ENCODE measurements around the gene POLR1C.
"Not testable (repeated sequence)": the region's sequence is repeated elsewhere in the genome, so short reads cannot be mapped to it uniquely, and the experiment has no call there.

POLR1C gene

DNA sequence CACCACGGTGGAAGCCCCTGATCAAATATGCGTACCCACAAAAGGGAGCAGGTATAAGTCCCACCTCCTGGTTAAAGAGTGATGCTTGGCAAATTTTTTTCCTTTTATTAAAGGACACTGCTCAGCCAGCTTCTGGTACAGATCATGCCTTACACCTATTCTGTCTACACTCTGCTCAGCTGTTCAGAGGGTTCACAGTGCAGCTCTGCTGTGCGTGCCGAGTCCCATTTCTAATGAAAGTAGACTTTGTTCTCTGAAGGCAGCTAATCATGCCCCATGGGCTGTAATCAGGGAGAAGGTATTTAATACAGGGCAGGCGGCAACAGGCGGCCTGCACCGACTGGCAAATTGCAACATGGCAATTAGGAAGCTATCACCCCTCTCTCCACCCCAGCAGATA lies 23.1 kb upstream of the POLR1C start:
- no peak for DNase-seq

DNA sequence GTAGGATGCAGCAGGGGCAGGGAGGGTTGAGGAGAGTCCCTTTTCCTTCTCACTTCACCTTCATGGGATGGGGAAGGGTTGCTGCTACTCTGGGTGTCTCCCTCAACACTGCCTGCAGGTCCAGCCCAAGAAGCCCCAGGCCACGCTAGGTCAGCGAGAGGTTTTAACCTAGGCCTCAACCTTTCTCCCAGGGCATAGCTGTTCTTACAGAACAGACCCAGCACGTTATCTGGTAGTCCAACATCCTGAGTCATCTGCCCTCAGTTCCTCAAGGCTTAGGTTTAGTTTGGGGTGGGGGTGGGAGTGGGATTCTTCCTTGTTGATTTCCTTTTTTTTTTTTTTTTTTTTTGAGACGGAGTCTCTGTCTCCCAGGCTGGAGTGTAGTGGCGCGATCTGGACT lies 22.6 kb upstream of the POLR1C start:
- no peak for DNase-seq

DNA sequence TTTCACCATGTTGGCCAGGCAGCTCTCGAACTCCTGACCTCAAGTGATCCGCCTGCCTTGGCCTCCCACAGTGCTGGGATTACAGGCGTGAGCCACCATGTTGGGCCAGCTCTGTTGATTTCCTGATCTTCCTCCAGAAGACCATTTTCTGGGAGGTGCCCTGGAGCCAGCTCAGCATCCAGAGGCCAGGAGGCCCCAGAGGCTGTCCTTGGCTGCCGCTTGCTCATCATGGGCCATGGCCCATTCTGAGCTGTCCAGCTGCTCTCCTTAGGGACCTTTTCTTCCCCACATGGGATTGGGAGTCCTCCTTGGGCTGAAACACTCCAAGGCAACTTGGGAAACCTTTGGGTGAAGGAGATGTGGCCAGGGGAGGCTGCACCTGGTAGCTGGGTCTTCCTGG lies 22.1 kb upstream of the POLR1C start:
- DNase-seq: no peak

DNA sequence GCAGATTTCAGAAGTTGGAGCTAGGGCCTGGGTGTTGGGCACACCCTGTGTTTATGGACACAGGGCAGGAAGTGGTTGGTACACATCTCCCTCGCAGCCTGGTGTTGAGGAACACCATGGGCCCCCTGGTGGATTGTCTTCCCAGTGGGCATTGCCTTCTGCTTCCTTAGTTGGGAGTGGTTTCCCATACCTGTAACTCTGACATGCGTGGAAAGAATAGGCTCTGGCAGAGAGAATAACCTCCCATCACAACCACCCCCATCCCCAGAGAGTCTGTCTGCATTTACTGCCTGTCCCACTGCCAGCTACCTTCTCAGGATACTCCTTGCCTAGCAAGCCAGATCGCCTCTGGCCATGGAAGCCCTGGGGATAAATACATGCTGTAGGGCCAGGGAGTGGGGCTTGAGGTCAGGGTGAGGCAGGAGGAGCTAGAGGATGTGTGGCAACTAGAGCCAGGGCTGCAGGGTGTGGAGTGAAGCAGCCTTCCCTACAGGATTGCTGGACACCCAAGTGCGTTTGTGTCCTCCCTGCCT lies 21.4 kb upstream of the POLR1C start:
- DNase-seq: no peak

DNA sequence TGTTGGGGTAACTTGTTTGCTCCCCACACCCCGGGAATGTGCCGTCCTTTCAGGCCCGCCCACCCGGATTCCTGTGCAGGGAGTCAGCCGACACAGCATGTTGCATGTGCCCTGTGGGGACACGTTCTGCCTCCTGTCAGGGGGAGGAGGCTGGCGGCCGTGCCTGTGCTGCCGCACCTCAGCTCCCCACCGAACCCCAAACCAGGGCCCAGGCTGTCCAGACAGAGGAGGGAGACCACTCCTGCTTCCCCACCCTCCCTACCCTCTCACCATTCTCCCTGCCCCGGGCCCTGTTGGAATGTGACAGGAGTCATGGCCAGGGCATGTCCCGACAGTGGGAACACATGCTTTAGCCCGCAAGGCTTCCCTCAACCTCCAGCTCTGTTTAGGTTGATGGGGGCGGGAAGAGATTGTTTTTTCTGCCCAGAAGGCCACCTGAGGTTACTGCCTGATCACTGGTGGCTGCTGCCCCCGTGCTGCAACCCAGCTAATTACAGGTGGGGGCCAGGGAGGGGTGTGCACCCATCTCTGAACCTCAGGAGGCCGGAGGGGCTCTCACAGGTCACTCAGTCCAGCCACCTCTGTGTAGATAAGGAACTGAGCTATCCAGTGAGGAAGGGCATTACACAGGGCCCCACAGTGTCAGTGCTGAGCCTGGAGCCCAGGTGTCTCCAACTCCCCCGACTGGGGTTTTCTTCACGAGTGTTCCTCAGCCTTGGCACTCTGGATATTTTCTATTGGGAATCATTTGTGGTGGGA lies 20.3 kb upstream of the POLR1C start:
- DNase-seq: no peak

DNA sequence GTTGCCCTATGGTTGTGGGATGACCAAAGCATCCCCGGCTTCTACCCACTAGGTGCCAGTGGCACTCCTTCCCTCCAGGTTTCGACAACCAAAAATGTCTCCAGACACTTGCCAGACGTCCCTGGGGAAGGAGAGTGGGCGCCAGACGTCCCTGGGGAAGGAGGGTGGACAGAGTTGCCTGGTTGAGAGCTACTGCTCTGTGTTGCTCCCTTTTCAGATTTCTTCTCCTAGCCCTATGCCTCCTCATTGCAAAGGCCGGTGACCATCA lies 19.8 kb upstream of the POLR1C start:
- no peak for DNase-seq

DNA sequence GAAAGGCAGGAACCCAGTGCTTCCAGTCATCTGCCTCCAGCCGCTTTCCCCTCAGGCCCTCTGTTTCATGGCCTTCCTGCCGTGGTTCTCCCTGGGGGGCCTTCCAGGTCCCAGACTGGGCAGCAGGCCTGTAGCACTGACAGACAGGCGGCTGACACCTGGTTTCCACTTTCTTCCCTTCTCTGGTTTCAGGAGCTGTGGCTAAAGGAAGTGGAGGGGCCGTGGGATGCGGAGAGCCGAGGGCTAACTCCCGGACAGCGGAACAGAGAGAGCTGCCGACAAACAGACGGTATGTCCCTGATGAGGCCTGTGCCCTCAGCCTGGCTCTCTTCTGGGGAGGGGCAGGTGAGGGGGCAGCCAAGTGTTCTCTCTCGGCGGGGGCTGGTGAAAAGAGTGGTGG lies 19.2 kb upstream of the POLR1C start:
- no peak for DNase-seq

DNA sequence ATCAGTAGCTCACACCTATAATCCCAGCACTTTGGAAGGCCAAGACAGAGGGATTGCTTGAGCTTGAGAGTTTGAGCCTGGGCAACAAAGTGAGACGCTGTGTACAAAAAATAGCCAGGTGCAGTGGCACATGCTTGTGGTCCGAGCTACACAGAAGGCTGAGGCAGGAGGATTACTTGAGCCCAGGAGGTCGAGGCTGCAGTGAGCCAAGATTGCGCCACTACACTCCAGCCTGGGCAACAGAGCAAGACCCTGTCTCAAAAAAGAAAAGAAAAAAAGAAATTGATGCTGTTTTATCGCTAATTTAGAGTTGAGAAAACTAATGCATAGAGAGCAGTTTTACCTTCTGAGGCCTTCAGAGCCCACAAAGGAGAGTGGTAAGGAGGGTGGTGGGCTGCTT lies 18.6 kb upstream of the POLR1C start:
- not testable (repeated sequence) for DNase-seq

DNA sequence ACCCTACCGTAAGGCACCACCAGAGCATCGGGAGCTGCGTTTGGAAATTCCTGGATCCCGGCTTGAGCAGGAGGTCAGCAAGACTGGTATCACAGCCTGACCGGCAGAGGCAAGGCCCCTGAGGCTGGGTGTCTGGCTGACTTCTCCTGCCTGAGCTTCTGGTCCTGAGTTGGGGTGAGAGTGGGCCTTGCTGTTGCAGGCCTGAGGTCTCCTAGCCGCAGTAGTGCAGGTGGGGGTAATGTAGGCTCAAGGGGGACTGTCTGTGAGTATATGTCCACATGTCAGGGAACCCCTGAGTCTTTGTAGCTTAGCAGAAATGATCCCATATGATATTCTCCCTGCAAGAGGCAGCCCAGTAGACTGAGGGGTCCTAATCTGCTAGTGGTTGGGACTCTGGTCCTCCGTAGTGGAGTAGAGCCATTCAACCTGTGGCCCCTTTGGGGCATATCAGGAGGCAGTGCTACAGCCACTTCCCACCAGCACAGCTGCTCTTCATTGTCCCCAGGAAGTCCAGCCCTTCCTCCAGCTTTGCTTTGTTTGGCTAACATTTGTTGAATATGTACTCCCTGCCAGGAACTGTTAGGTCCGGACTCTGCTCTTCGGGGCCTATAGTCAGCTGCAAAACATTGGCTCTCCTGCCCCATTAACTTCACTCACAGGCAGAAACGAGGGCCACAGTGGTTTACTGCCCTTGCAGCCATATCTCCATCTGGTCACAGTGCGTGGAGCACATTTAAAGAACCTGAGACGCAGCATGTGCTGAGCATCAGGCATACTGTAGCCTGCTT lies 17.7 kb upstream of the POLR1C start:
- DNase-seq: no peak

DNA sequence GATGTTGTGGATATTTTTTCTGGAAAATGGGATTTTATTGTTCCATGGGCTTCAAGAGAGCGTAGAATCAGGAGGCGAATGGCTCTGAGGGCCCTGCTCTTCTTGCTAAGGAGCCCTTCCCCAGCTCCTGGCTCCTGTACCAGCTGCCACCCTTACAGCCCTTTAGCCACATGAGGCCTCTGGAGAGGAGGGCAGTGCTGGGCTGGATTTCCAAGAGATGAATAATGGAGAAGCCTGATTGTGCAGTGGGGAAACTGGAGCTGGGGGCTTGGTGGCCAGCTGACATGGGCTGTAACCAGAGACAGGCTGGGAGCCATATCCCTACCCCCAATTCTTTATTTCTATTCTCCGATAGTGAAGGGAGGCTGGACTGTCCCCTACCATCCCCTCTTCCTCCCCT lies 16.0 kb upstream of the POLR1C start:
- no peak for DNase-seq

DNA sequence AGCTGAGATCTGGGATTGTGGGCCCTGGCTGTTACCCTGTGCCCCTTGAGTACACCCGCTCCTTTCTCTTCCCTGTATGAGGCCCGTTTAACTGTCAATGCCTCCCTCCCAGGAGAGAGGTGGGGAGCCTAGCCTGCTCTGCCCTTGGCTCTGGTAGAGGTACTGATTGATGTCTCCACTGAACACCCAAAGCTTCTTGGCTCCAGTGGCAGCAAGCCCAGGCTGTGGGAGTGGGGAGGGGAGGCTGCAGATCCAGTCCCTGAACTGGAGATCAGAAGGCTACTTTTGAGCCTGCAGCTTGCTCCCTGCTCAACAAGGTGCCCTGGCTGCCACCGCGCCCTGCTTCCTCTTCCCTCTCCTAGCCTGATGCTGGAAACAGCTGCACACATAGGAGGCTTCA lies 14.2 kb upstream of the POLR1C start:
- DNase-seq: no peak

DNA sequence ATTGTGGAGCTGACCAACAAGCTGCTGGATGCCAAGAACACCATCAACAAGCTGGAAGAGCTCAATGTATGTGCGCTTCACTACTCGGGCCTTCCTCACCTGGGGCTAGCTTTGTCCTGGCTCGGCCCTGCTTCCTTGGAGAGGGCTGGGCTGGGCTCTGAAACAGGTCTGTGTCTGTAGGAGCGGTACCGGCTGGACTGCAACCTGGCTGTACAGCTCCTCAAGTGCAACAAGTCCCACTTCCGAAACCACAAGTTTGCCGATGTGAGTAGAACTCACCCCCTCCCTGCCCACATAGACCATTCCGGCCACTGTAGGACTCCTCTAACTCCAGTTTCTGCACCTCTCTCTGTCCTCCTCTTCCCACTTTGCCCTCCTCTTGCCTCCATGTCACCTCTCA lies 13.4 kb upstream of the POLR1C start:
- no peak for DNase-seq

DNA sequence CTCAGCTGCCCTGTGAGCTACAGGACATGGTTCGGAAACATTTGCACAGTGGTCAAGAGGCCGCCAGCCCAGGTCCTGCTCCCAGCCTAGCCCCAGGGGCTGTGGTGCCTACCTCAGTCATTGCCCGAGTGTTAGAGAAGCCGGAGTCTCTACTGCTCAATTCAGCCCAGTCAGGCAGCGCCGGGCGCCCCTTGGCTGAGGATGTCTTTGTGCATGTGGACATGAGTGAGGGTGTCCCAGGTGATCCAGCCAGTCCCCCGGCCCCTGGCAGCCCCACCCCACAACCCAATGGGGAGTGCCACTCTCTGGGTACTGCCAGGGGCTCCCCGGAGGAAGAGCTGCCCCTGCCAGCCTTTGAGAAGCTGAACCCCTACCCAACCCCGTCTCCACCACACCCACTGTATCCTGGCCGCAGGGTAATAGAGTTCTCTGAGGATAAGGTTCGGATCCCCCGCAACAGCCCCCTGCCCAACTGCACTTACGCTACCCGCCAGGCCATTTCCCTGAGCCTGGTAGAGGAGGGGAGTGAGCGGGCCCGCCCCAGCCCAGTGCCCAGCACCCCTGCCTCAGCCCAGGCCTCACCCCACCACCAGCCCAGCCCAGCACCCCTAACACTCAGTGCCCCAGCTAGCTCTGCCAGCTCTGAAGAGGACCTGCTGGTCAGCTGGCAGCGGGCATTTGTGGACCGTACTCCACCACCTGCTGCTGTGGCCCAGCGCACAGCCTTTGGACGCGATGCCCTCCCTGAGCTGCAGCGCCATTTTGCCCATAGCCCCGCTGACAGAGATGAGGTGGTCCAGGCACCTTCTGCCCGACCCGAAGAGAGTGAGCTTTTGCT lies 11.9 kb upstream of the POLR1C start:
- DNase-seq: no peak

DNA sequence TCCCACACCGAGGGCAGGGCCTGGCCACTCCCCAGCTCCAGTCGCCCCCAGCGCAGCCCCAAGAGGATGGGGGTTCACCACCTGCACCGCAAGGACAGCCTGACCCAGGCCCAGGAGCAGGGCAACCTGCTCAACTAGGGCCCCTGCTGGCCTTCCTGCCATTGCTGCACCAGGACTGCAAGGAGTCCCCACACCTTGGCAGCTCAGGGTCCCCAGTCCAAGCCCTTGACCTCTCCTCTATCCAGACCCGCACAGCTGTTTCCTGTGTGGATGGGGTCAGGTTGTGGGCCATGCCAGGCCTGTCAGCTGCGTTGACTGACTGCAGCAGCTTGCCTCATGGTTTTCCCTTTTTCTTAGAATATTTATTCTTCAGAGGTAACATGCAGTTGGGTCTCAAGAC lies 11.2 kb upstream of the POLR1C start:
- DNase-seq: no peak

DNA sequence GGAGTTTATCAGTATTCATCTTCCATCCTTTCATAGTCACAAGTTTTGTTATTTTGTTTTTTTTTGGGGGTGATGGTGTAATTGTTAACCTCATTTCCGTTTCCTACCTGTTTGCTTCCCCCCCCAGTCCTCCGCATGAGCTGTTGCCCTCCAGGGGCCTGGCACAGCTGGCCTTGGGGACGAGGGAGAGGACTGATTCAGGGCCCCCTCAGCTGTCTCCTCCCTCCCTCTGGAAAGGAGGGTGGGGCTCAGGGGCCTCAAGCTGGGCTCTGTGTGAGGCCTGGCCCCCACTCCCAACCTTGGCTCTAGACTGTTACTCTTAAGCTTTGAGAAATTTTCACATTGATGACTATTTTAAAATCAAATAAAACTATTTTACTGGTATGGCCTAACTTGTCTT lies 10.7 kb upstream of the POLR1C start:
- DNase-seq: no peak

DNA sequence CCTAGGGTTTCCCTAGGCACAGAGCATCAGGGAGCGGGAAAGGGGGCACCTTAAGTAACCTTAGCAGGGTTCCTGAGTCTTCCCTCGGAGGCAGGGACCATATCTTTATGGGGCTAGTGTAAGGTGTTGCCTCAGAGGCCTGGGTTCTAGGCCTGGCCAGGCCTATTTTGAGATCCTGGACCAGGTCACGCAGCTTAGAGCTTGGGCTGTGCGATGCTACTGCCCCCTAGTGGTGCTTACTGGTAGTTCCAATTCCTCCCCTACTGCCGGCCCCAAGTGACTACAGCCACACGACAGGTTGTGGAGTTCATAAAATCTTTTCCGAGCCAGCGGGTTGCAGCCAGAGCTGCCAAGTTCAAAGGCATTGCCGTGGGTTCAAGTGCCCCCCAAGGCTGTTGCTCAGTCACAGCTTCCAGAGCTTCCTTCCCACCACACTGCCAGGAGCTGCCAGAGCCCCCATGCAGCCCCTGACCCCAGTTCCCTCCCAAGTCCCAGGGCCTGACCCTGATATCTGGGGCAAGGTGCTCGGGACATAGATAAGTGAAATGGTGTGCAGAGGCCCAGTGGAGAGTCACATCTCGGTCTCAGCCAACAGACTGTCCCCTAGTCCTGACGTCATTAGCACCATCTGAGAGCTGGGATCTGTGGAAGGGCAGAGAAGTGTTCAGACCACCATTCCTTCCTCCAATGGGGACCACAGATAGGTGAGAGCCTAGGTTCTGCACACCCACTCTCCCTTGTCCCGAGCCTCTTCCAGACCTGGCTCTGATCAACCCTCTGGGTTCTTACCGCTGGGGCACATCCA lies 10.0 kb upstream of the POLR1C start:
- peak; percentile 69 for DNase-seq

DNA sequence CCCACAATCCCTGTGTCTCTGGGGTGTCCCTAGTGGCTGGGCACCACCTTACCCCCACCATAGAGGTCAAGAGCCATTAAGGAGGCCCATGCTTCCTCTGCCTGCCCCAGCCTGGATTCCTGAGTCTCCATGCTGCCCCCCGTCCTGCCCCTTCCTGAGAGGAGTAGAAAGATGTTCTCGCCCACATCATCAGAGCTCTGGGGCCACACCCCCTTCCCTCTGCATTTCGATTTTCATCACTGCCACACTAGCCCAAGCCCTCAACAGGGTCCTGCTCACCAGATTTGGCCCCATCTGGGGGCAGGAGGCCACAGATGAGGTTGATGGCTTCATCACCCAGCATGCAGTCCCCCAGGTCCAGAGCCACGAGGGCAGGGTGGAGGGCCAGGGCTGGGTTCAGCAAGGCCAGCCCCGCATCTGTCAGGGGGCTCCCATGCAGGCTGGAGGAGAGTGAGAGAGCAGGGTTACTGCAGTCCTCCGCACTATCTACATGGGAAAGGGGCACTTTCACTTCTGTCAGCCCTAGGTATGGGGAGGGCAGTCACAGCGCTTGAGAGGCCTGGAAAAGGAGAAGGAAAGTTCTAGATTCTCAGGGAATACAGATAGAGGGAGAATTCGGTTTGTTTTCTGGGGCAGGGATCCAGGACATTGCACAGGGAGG lies 8.3 kb upstream of the POLR1C start:
- DNase-seq: no peak

DNA sequence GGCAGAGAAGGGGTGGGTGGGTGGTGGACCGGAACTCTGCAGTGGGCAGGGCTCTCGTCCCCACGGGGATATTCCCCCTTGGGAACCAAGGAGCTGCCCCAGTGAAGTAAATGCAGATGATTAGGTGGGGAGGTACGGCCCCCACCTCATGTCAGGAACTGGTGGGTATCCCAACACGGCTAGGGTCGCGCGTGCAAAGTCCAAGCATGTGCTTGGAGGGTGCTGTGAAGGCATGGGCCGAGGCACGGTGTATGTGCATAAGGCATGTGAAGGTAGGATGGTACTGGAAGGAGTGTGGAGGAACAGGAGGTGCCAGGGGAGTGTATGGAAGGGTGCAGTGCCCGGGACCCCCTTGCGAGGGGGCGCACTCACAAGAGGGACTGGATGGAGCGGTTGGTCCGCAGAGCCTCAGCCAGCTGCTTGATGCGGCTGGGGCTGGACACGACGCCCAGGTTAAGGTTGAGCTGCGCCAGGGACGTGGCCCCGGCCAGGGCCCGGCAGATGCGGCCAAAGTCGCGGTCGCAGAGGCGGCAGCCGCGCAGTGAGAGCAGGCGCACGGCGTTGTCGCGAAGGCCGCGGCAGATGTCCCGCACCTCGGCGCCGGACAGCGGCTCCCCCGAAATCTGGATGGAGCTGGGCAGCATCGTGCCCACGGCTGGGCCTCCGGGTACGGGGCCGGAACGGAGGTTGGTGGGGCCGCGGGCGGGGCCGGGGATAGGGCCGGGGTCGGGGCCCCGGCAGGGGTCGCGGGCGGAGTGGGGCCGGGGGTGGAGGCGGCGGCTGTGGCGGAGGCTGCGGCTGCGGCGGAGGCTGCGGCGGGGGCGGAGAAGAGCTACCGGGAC lies 7.5 kb upstream of the POLR1C start:
- no peak for DNase-seq

DNA sequence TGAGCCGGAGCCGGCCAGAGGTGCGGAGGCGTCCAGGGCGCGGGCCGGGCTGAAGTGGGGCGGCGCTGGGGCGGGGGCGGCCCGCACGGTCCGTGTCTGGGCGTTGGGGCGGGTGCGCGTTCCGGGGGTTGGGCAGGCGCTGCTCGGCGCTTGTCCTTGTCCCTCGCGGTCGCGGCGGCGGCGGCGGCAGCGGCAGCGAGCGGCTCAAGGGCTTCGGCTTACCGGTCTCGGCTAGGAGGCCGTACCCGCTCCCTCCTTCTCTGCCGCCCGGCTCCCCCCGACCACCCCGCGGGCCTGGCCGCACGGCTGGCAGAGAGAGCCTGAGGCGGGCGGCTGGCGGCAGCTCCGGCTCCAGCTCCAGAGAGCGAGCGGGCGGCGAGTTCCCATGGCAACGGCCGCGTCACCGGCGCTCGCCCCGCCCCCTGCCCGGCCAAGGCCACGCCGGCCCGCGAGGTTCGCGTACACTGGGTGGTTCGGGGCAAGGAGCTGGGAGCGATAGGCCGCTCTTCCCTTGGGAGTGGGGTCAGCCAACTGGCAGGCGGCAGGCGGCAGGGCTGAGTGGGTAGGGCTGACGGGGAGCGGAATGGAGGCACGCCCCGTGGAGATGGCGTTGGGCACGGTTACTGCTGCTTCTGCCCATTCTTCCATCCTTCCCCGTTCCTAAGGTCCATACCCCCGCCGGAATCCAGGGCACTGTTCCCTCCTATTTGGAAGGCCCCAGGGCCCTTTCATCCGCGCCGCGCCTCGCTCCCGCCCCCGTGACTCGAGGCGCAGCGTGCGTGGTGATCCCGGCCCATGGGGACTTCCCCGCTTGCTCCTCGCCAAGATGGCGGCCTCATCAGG lies 6.7 kb upstream of the POLR1C start, which contains the start of gene LRRC73:
TSS of gene LRRC73 (minus strand) at position 363 of the 843 bp plus-strand sequence. CDS start 561 bp downstream, outside the sequence.
- peak; percentile 7 for DNase-seq

DNA sequence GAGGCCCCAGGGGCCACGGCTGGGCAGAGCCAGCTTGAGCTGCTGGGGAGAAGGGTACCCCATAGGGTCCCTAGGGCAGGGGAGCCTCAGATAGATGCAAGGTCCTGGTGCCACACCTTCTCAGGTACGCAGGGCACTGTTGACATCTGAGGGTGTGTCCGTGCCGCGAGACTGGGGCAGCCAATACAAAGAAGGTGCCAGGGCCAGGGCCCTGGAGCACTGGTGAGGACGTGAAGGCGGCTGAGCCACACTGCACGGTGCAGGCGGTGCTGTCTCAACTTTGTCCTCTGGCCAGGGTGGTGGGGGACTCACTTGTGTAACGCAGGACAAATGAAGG lies 6.1 kb upstream of the POLR1C start:
- no peak for DNase-seq

Measured in GDM1 (cell line).